Endothelial cell (in vitro differentiated cells): ENCODE results near the gene DIRAS1. TPM values are rescaled to one million over a fixed set of nuclear protein-coding genes. Genes with fewer than 3 reads are reported as not detected.

Experiments used
- DNase-seq: peaks from one replicate; pipeline ENCODE4 v3.0.0; 2021; ENCODE audit warnings: low spot score
- H3K27ac Mint-ChIP-seq: one replicate; pipeline ENCODE4 v1.8.0; 2021; ENCODE audit warnings: mixed read lengths, inconsistent platforms; ENCODE audit not compliant: unreplicated experiment
- H3K27me3 Mint-ChIP-seq: one replicate; pipeline ENCODE4 v1.8.0; 2021; ENCODE audit warnings: mild to moderate bottlenecking, moderate library complexity, mixed read lengths, inconsistent platforms; ENCODE audit not compliant: unreplicated experiment
- H3K36me3 Mint-ChIP-seq: one replicate; pipeline ENCODE4 v1.8.0; 2021; ENCODE audit warnings: mild to moderate bottlenecking, low read depth, mixed read lengths, inconsistent platforms; ENCODE audit not compliant: unreplicated experiment
- H3K4me1 Mint-ChIP-seq: one replicate; pipeline ENCODE4 v1.8.0; 2021; ENCODE audit warnings: mild to moderate bottlenecking, mixed read lengths, inconsistent platforms; ENCODE audit not compliant: unreplicated experiment
- H3K4me3 Mint-ChIP-seq: one replicate; pipeline ENCODE4 v1.8.0; 2021; ENCODE audit warnings: mild to moderate bottlenecking, mixed read lengths, inconsistent platforms; ENCODE audit not compliant: unreplicated experiment
- H3K9me3 Mint-ChIP-seq: one replicate; pipeline ENCODE4 v1.8.0; 2021; ENCODE audit warnings: mixed read lengths, inconsistent platforms; ENCODE audit not compliant: unreplicated experiment
- total RNA-seq: library from RNA; stranded (reverse); fragmentation: NEBNext Ultra II Directional; extraction: Animal tissue kit (Norgen Biotek cat#: 25700); gene quantifications from one replicate; pipeline ENCODE4 v1.2.1, GENCODE V29; 2021; ENCODE audit not compliant: unreplicated experiment
- TF ChIP-seq, protein P1 (sequence below): fragments of 200-600 bp; sonication (generic); IDR thresholded peaks from one replicate; pipeline ENCODE4 v1.5.0; 2021; ENCODE audit warnings: antibody characterized with exemption; ENCODE audit not compliant: unreplicated experiment

DIRAS1 gene
- total RNA-seq, 1 donor from 2014 or later = 0.82 TPM

- no peak overlapping the region for H3K4me3 Mint-ChIP-seq
- no peaks in the 10 kb centered on the region for H3K9me3 Mint-ChIP-seq
- H3K27me3 Mint-ChIP-seq = peaks cover 3% of the 10 kb centered on the region
- no peaks in the 10 kb centered on the region for H3K4me1 Mint-ChIP-seq
- H3K27ac Mint-ChIP-seq = no peak overlapping the region
- H3K36me3 Mint-ChIP-seq = peaks cover 16% of the 10 kb centered on the region
- no peak for DNase-seq
- TF ChIP-seq, protein P1, sequence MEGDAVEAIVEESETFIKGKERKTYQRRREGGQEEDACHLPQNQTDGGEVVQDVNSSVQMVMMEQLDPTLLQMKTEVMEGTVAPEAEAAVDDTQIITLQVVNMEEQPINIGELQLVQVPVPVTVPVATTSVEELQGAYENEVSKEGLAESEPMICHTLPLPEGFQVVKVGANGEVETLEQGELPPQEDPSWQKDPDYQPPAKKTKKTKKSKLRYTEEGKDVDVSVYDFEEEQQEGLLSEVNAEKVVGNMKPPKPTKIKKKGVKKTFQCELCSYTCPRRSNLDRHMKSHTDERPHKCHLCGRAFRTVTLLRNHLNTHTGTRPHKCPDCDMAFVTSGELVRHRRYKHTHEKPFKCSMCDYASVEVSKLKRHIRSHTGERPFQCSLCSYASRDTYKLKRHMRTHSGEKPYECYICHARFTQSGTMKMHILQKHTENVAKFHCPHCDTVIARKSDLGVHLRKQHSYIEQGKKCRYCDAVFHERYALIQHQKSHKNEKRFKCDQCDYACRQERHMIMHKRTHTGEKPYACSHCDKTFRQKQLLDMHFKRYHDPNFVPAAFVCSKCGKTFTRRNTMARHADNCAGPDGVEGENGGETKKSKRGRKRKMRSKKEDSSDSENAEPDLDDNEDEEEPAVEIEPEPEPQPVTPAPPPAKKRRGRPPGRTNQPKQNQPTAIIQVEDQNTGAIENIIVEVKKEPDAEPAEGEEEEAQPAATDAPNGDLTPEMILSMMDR = no peak
Measured at GRCh38 chr19:2759362-2759761, 38.2 kb upstream of the DIRAS1 start.

GRCh38 chr19:2758601-2759313, 37.6 kb upstream of the DIRAS1 start:
- DNase-seq = no peak
- H3K4me1 Mint-ChIP-seq = no peaks in the 10 kb centered on the region
- no peak overlapping the region for H3K27ac Mint-ChIP-seq
- TF ChIP-seq, protein P1 = no peak
- no peak overlapping the region for H3K4me3 Mint-ChIP-seq
- no peaks in the 10 kb centered on the region for H3K9me3 Mint-ChIP-seq
- H3K36me3 Mint-ChIP-seq = peaks cover 16% of the 10 kb centered on the region
- H3K27me3 Mint-ChIP-seq = peaks cover 4% of the 10 kb centered on the region

GRCh38 chr19:2756921-2757881, 36.0 kb upstream of the DIRAS1 start:
- no peak for DNase-seq
- H3K9me3 Mint-ChIP-seq = no peaks in the 10 kb centered on the region
- H3K27ac Mint-ChIP-seq = no peak overlapping the region
- TF ChIP-seq, protein P1 = no peak
- peaks cover 16% of the 10 kb centered on the region for H3K36me3 Mint-ChIP-seq
- no peak overlapping the region for H3K4me3 Mint-ChIP-seq
- no peaks in the 10 kb centered on the region for H3K4me1 Mint-ChIP-seq
- H3K27me3 Mint-ChIP-seq = peaks cover 4% of the 10 kb centered on the region

DNA sequence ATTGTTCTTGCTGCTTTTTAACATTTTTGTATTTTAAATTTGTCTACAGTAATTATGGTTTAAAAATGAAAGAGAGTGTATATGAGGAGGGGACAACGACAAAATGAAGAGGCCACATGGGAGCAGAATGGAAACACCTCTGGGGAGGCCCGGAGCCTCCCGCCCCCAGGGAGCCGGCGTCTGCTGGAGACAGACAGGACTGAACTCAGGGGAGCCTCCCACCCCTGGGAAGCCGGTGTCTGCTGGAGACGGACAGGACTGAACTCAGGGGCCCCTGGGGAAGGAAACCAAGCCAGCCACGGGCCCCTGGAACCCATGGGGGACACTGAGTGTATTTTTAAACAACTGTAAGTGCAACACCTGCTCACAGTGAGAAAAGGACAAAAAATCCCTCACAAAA, 35.3 kb upstream of the DIRAS1 start:
- TF ChIP-seq, protein P1 = no peak
- Mint-ChIP-seq H3K4me1 (no peaks in the 10 kb centered on the region), H3K27ac (no peak overlapping the region), H3K9me3 (no peaks in the 10 kb centered on the region), H3K36me3 (peaks cover 16% of the 10 kb centered on the region), H3K4me3 (no peak overlapping the region), H3K27me3 (peaks cover 4% of the 10 kb centered on the region)
- DNase-seq = no peak

DNA sequence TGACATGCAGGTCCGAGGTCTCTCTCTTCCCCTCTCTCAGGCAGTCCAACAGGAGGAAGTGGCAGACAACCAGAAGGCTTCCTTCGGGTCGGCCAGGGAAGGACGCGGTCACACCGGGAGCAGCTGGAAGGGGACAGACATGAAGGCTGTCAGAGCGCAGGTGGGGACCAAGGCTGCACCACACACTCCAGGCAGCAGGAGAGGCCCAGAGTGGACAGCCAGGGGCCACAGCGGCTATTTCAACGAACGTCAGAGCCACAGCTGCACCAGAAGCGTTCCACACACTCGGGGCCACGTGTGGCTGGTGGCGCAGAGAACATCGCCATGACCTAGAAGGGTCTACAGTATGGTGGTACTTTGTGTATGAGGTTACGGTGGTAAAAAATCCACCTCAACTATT, 34.6 kb upstream of the DIRAS1 start:
- Mint-ChIP-seq H3K4me1 (no peaks in the 10 kb centered on the region), H3K27ac (no peak overlapping the region), H3K4me3 (no peak overlapping the region), H3K9me3 (no peaks in the 10 kb centered on the region), H3K27me3 (peaks cover 4% of the 10 kb centered on the region), H3K36me3 (peaks cover 16% of the 10 kb centered on the region)
- DNase-seq = no peak
- TF ChIP-seq, protein P1 = no peak
